Testis (tissue), 2 donors: ENCODE data around the gene COQ3.

Experiments used
- POLR2A ChIP-seq: fragments of 450-650 bp; IDR thresholded peaks from one replicate; pipeline ENCODE4 v1.6.1; 2017; ENCODE audit warnings: antibody characterized with exemption, mild to moderate bottlenecking, moderate library complexity
- TF ChIP-seq, protein P1 (sequence below), 3 experiments: fragments of 450-650 bp in 2 of 3; fragments of 200-600 bp in 1 of 3; sonication (generic) in 1 of 3; IDR thresholded peaks; one replicate each; pipeline ENCODE4 v1.5.1; 2016 to 2019; ENCODE audit warnings: antibody characterized with exemption in 3 of 3, mild to moderate bottlenecking in 2 of 3, moderate library complexity in 1 of 3

DNA sequence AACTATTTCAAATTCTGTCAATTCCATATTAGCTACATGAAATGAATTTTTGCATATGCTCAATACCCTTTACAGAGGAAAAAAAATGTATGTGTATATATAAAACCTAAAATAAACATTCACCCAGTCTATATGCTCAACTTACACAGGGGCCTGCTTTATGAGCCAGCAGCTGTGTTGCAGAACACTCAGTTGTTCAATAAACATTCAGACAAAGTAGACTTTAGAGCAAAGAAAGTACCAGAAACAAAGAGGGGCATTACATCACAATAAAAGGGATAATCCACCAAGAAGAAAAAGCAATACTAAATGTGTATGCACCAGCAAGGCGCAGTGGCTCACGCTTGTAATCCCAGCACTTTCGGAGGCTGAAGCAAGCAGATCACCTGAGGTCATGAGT is 9.5 kb downstream of the COQ3 start:
- TF ChIP-seq POLR2A = no peak
- TF ChIP-seq, protein P1, sequence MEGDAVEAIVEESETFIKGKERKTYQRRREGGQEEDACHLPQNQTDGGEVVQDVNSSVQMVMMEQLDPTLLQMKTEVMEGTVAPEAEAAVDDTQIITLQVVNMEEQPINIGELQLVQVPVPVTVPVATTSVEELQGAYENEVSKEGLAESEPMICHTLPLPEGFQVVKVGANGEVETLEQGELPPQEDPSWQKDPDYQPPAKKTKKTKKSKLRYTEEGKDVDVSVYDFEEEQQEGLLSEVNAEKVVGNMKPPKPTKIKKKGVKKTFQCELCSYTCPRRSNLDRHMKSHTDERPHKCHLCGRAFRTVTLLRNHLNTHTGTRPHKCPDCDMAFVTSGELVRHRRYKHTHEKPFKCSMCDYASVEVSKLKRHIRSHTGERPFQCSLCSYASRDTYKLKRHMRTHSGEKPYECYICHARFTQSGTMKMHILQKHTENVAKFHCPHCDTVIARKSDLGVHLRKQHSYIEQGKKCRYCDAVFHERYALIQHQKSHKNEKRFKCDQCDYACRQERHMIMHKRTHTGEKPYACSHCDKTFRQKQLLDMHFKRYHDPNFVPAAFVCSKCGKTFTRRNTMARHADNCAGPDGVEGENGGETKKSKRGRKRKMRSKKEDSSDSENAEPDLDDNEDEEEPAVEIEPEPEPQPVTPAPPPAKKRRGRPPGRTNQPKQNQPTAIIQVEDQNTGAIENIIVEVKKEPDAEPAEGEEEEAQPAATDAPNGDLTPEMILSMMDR (IDR thresholded peaks at IDR 0.05) = no peak
